Mammary epithelial cell (primary cell): ENCODE results near the gene INPP5A.

Source experiments
- EZH2 ChIP-seq: IDR thresholded peaks from 2 replicates; pipeline ENCODE4 v1.6.1; 2012; ENCODE audit warnings: low read length, inconsistent platforms, borderline replicate concordance
- TF ChIP-seq, protein P1 (sequence below), 2 donors: IDR thresholded peaks in 1 of 2; conservative IDR thresholded peaks in 1 of 2; 2 replicates each; pipeline ENCODE4 v1.5.1; 2011 to 2012; ENCODE audit warnings: inconsistent platforms in 2 of 2, low read length in 2 of 2, mild to moderate bottlenecking in 2 of 2, control low read depth in 1 of 2, low read depth in 1 of 2; ENCODE audit not compliant: insufficient read depth in 1 of 2; ENCODE audit errors: extremely low read depth in 1 of 2

DNA sequence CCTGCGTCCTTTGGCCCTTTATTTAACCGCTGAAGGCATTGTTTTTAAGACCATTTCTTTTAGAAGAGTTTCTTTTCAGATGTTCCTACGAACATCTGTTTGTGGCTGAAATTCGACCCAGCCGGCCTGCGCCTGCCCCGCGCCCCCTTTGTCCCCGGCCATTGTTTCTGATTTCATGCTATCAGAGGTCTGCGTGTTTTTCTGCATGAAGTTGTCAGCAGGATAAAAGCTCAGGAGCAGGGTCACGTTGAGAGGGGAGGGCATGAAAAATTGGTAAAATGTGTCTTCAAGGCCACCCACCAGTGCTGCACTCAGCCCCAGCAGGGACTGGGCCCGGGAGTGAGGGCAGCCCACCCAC lies 205.2 kb downstream of the INPP5A start:
- TF ChIP-seq EZH2: no peak
- TF ChIP-seq, protein P1, sequence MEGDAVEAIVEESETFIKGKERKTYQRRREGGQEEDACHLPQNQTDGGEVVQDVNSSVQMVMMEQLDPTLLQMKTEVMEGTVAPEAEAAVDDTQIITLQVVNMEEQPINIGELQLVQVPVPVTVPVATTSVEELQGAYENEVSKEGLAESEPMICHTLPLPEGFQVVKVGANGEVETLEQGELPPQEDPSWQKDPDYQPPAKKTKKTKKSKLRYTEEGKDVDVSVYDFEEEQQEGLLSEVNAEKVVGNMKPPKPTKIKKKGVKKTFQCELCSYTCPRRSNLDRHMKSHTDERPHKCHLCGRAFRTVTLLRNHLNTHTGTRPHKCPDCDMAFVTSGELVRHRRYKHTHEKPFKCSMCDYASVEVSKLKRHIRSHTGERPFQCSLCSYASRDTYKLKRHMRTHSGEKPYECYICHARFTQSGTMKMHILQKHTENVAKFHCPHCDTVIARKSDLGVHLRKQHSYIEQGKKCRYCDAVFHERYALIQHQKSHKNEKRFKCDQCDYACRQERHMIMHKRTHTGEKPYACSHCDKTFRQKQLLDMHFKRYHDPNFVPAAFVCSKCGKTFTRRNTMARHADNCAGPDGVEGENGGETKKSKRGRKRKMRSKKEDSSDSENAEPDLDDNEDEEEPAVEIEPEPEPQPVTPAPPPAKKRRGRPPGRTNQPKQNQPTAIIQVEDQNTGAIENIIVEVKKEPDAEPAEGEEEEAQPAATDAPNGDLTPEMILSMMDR (conservative IDR thresholded peaks at IDR 0.05 in 1 of 2, IDR thresholded peaks at IDR 0.05 in 1 of 2; ENCODE audit: extremely low read depth in 1 of 2, insufficient read depth in 1 of 2, low read depth in 1 of 2, low read length in 2 of 2): no peak
